HEK293 (cell line): Measurements from ENCODE around the gene NET1.

Experiments used
- CTCF ChIA-PET: fragments of 350-600 bp; formaldehyde crosslinking; extraction: SDS; loops from one replicate; lab custom pipeline; 2021; ENCODE audit warnings: antibody characterized with exemption; lab: Yijun Ruan, JAX
- POLR2A ChIA-PET: fragments of 300-600 bp; formaldehyde crosslinking; extraction: SDS; loops from one replicate; lab custom pipeline; 2020; ENCODE audit warnings: antibody characterized with exemption, inconsistent platforms; lab: Yijun Ruan, JAX
- H3K27ac ChIP-seq: fragments of 200-500 bp; sonication (Bioruptor generic); 2 replicates; pipeline ENCODE4 v1.5.1; 2014; ENCODE audit warnings: low read depth, low read length, control low read depth, inconsistent platforms; ENCODE audit errors: extremely low read depth
- H3K36me3 ChIP-seq, 2 experiments: fragments of 200-500 bp in 1 of 2; sonication (Bioruptor generic) in 1 of 2; 1 replicate in 1 of 2; 2 replicates in 1 of 2; pipeline ENCODE4 v1.5.1; 2014 to 2017; ENCODE audit warnings: inconsistent platforms in 2 of 2, low read length in 2 of 2; ENCODE audit not compliant: control insufficient read depth in 2 of 2, insufficient read depth in 1 of 2
- H3K4me1 ChIP-seq: fragments of 200-500 bp; sonication (Bioruptor generic); 2 replicates; pipeline ENCODE4 v1.5.1; 2014; ENCODE audit warnings: mild to moderate bottlenecking, low read length, inconsistent platforms; ENCODE audit not compliant: control insufficient read depth, insufficient read depth
- H3K4me3 ChIP-seq: 2 replicates; pipeline ENCODE4 v1.5.1; 2011; ENCODE audit warnings: low read depth, mild to moderate bottlenecking, control low read depth, low read length, moderate library complexity
- H3K9me3 ChIP-seq: fragments of 200-500 bp; sonication (Bioruptor generic); 2 replicates; pipeline ENCODE4 v1.5.1; 2014; ENCODE audit warnings: low read depth, low read length, inconsistent platforms; ENCODE audit not compliant: control insufficient read depth, insufficient read depth
- HOXC10 ChIP-seq: sonication (generic); formaldehyde crosslinking; IDR thresholded peaks from 2 replicates; pipeline ENCODE4 v1.8.1; 2023; ENCODE audit warnings: mild to moderate bottlenecking, missing genetic modification reagents
- KLF1 ChIP-seq: fragments of 450-650 bp; formaldehyde crosslinking; IDR thresholded peaks from 2 replicates; pipeline ENCODE4 v1.5.1; 2016; ENCODE audit warnings: missing biosample characterization, missing genetic modification characterization
- KLF7 ChIP-seq: fragments of 450-650 bp; formaldehyde crosslinking; IDR thresholded peaks from 2 replicates; pipeline ENCODE4 v1.5.1; 2016; ENCODE audit warnings: missing biosample characterization, missing genetic modification characterization, borderline replicate concordance
- OSR2 ChIP-seq: fragments of 450-650 bp; formaldehyde crosslinking; IDR thresholded peaks from 2 replicates; pipeline ENCODE4 v1.5.1; 2016; ENCODE audit warnings: missing biosample characterization, missing genetic modification characterization
- YY1 ChIP-seq: fragments of 450-650 bp; formaldehyde crosslinking; IDR thresholded peaks from 2 replicates; pipeline ENCODE4 v1.5.1; 2018; ENCODE audit warnings: missing biosample characterization, missing genetic modification characterization
- ZNF169 ChIP-seq: fragments of 450-650 bp; formaldehyde crosslinking; IDR thresholded peaks from 2 replicates; pipeline ENCODE4 v1.5.1; 2016; ENCODE audit warnings: missing biosample characterization, missing genetic modification characterization
- ZNF175 ChIP-seq: fragments of 450-650 bp; formaldehyde crosslinking; IDR thresholded peaks from 2 replicates; pipeline ENCODE4 v1.5.1; 2016; ENCODE audit warnings: missing biosample characterization, missing genetic modification characterization
- TF ChIP-seq, protein P1 (sequence below): fragments of 450-650 bp; formaldehyde crosslinking; IDR thresholded peaks from 2 replicates; pipeline ENCODE4 v1.5.1; 2016; ENCODE audit warnings: missing biosample characterization, missing genetic modification characterization
- TF ChIP-seq, protein P2 (sequence below): fragments of 450-650 bp; formaldehyde crosslinking; IDR thresholded peaks from 2 replicates; pipeline ENCODE4 v1.5.1; 2016; ENCODE audit warnings: missing biosample characterization, missing genetic modification characterization

The NET1 gene

DNA sequence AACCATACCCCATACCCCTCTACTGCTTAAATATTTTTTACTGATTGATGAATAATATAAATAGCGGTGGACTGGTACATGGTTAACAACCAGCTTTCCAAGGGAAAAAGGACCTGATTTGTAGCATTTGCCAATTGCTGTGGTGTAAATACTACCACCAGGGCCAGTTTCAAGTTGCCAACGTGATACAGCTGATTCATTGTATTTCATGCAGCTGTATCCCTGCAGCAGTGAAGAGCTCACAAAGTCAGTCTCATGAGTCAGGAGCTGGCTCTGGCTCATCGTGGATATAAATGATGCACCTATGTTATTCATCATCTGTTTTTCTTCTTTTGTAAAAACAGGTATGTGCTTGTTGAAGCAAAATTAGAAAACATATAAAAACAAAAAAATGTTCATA is 71.8 kb downstream of the NET1 start (continued):
- TF ChIP-seq, protein P1, sequence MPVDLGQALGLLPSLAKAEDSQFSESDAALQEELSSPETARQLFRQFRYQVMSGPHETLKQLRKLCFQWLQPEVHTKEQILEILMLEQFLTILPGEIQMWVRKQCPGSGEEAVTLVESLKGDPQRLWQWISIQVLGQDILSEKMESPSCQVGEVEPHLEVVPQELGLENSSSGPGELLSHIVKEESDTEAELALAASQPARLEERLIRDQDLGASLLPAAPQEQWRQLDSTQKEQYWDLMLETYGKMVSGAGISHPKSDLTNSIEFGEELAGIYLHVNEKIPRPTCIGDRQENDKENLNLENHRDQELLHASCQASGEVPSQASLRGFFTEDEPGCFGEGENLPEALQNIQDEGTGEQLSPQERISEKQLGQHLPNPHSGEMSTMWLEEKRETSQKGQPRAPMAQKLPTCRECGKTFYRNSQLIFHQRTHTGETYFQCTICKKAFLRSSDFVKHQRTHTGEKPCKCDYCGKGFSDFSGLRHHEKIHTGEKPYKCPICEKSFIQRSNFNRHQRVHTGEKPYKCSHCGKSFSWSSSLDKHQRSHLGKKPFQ (tag by site-specific recombination) = no peak

GRCh38 chr10:5485290-5485689 is 72.9 kb downstream of the NET1 start:
- POLR2A ChIA-PET = no interaction called here
- H3K9me3 ChIP-seq = no peaks in the 10 kb centered on the region
- H3K4me3 ChIP-seq = no peak overlapping the region
- no peak overlapping the region for H3K27ac ChIP-seq
- H3K36me3 ChIP-seq = no peaks in the 10 kb centered on the region
- CTCF ChIA-PET = interaction anchor here (1.1 to 2.0 kb wide), 2 partner anchors 10 to 138 kb away, joined by 3 to 7 read pairs; no protein-coding TSS in a partner anchor
- no peaks in the 10 kb centered on the region for H3K4me1 ChIP-seq
- TF ChIP-seq ZNF175 (tag by site-specific recombination) = no peak

DNA sequence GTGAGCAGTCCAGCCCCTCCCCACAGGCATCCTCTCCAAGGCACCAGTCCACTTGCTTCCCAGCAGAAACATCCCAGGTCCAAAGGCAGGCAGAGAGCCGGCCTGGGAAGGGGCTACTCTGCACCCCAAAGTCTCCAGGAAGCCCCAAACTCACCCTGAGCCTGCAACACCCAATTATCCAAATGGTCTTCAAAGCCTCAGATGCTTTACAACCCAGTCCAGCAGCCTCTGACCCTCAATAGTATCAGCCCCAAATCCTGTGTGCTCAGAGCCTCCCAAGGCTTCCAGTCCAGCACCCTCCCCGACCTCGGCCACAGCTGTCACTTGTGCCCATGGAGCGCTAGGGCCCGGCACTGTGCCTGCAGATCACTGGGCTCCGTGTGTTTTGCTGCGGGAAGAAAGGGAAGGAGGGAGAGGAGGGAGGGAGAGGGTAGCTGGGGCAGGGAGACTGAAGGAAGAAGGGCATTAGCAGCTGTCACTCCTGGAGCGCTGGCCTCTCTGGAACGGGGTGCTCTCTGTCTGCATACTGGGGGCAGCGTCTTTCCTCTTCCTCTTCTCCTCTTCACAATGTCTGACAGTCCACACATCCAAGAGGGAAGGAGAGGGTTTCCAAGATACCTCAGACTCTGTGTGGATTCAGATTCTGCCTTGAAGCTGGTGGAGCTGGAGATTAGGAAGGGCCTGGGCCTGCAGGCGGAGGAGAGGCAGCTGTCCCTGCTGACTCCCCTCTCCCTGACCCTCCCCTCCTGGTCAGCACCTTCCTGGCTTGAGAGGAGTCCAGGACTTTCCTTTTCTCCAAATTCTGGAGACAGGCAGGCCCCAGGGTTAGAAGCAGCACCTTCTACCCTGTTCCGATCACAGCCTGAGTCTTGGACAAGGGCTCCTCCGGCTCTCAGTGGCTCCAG is 73.8 kb downstream of the NET1 start:
- ChIA-PET CTCF (interaction anchor here (2.0 kb wide), 1 partner anchor 137 kb away, joined by 7 read pairs; no protein-coding TSS in a partner anchor), POLR2A (no interaction called here)
- Histone ChIP-seq H3K4me3 (no peak overlapping the region), H3K9me3 (no peaks in the 10 kb centered on the region), H3K4me1 (no peaks in the 10 kb centered on the region), H3K27ac (no peak overlapping the region), H3K36me3 (no peaks in the 10 kb centered on the region)
- TF ChIP-seq OSR2 (no peak), YY1 (tag by site-specific recombination) (no peak)

GRCh38 chr10:5486853-5487235 is 74.5 kb downstream of the NET1 start:
- Histone ChIP-seq H3K36me3 (no peaks in the 10 kb centered on the region), H3K9me3 (no peaks in the 10 kb centered on the region), H3K4me3 (no peak overlapping the region), H3K4me1 (no peaks in the 10 kb centered on the region), H3K27ac (no peak overlapping the region)
- POLR2A ChIA-PET = no interaction called here
- CTCF ChIA-PET = interaction anchor here (2.0 kb wide), 1 partner anchor 136 kb away, joined by 7 read pairs; no protein-coding TSS in a partner anchor
- TF ChIP-seq, protein P2, sequence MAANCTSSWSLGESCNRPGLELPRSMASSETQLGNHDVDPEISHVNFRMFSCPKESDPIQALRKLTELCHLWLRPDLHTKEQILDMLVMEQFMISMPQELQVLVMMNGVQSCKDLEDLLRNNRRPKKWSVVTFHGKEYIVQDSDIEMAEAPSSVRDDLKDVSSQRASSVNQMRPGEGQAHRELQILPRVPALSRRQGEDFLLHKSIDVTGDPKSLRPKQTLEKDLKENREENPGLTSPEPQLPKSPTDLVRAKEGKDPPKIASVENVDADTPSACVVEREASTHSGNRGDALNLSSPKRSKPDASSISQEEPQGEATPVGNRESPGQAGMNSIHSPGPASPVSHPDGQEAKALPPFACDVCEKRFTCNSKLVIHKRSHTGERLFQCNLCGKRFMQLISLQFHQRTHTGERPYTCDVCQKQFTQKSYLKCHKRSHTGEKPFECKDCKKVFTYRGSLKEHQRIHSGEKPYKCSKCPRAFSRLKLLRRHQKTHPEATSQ (tag by site-specific recombination) = no peak
- no peak for TF ChIP-seq OSR2
- no peak for TF ChIP-seq HOXC10 (CRISPR knock-in tag)
- TF ChIP-seq, all 188 proteins: peak for 0

- Histone ChIP-seq H3K4me3 (no peak overlapping the region), H3K27ac (no peak overlapping the region), H3K9me3 (no peaks in the 10 kb centered on the region), H3K4me1 (no peaks in the 10 kb centered on the region), H3K36me3 (no peaks in the 10 kb centered on the region)
- TF ChIP-seq ZNF169 (tag by site-specific recombination) = no peak
- TF ChIP-seq KLF7 (tag by site-specific recombination) = no peak
- TF ChIP-seq KLF1 (tag by site-specific recombination) = peak; percentile 50; the same call in 1 of the 2 replicates
- CTCF ChIA-PET = no interaction called here
- POLR2A ChIA-PET = interaction anchor here (0.8 kb wide), 1 partner anchor 42 kb away, joined by 3 read pairs; no protein-coding TSS in a partner anchor
Measured at GRCh38 chr10:5488272-5489161, 76.2 kb downstream of the NET1 start.
